ENCODE measurements around the gene RAB8B.

DNA sequence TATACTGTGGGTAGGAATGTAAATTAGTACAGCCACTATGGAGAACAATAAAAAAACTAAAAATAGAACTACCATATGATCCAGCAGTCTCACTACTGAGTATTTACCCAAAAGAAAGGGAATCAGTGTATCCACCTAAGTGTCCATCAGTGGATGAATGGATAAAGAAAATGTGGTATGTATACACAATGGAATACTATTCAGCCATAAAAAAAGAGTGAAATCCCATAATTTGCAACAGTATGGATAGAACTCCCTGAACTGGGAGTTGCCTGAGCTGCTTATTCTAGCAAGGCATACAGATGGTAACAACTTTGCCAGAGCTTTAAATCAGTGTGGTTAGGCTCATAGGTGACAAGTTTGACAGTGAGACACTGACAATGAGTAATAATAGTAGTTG, 71.9 kb downstream of the RAB8B start:
- TF ChIP-seq POLR2A (IDR thresholded peaks at IDR 0.05), result no peak
- TF ChIP-seq, protein P1, sequence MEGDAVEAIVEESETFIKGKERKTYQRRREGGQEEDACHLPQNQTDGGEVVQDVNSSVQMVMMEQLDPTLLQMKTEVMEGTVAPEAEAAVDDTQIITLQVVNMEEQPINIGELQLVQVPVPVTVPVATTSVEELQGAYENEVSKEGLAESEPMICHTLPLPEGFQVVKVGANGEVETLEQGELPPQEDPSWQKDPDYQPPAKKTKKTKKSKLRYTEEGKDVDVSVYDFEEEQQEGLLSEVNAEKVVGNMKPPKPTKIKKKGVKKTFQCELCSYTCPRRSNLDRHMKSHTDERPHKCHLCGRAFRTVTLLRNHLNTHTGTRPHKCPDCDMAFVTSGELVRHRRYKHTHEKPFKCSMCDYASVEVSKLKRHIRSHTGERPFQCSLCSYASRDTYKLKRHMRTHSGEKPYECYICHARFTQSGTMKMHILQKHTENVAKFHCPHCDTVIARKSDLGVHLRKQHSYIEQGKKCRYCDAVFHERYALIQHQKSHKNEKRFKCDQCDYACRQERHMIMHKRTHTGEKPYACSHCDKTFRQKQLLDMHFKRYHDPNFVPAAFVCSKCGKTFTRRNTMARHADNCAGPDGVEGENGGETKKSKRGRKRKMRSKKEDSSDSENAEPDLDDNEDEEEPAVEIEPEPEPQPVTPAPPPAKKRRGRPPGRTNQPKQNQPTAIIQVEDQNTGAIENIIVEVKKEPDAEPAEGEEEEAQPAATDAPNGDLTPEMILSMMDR (IDR thresholded peaks at IDR 0.05), result no peak
